ENCODE results near the gene KCNMB2.

The KCNMB2 gene

DNA sequence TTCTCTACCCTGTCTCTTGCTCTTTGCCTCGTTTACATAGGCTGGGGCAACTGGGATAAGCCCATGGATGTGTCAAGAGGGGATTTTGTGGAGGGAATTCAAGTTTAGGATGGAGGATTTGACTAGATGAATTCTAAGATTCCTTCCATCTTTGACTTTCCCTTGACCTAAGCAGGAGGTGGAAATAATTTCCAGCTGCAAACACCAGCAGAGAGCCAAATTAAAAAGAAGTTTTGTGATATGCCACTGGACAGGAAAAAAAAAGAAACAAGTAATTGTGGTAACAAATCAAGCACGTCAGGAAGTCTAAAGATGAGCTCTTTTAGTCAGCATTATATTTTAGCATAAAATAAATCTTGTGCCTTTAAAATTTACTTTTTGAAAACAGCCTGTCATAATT is 49.8 kb downstream of the KCNMB2 start:
- Histone ChIP-seq H3K27me3 (ENCODE audit: insufficient read depth, low read length, poor library complexity) (no peaks in the 10 kb centered on the region), H3K9me3 (ENCODE audit: insufficient read depth, low read length, severe bottlenecking) (no peaks in the 10 kb centered on the region), H3K4me3 (ENCODE audit: low read depth in 1 of 2, low read length in 2 of 2) (no peak overlapping the region), H3K4me2 (ENCODE audit: insufficient read depth, low read length) (no peak overlapping the region), H3K27ac (ENCODE audit: low read length) (no peak overlapping the region), H3K4me1 (ENCODE audit: insufficient read depth, low read length) (no peaks in the 10 kb centered on the region), H3K36me3 (ENCODE audit: insufficient read depth, low read length) (no peaks in the 10 kb centered on the region), H2AFZ (ENCODE audit: low read depth, low read length) (no peak overlapping the region), H4K20me1 (ENCODE audit: insufficient read depth, low read length) (no peaks in the 10 kb centered on the region), H3K9ac (ENCODE audit: low read depth, low read length) (no peak overlapping the region), H3K79me2 (ENCODE audit: insufficient read depth, low read length) (no peaks in the 10 kb centered on the region)
- TF ChIP-seq EZH2 (IDR thresholded peaks at IDR 0.05; ENCODE audit: borderline replicate concordance, low read depth, low read length, severe bottlenecking): no peak
- no peak for ATAC-seq (ENCODE audit: insufficient read depth, low read depth)
- DNase-seq: no peak

DNA sequence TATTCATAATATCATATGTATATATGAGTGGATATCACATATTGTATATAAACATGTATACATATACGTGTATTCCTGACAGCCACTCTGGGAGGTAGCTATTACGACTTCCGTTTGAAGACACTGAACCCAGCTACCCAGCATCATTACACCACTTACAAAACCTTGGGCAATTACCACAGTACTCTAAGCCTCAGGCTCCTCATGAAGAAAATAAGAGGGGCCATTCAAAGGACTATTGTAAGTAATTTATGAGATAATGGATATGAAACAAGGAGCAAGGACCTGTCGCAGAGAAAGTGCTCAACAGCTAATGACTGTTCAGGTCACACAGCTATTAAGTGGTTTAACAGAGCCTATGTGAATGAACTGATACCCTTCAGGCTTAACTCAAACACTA is 52.4 kb downstream of the KCNMB2 start:
- Histone ChIP-seq H2AFZ (ENCODE audit: low read depth, low read length) (no peak overlapping the region), H3K4me2 (ENCODE audit: insufficient read depth, low read length) (no peak overlapping the region), H3K9ac (ENCODE audit: low read depth, low read length) (no peak overlapping the region), H3K27ac (ENCODE audit: low read length) (no peak overlapping the region), H3K4me1 (ENCODE audit: insufficient read depth, low read length) (no peaks in the 10 kb centered on the region), H3K36me3 (ENCODE audit: insufficient read depth, low read length) (no peaks in the 10 kb centered on the region), H3K79me2 (ENCODE audit: insufficient read depth, low read length) (no peaks in the 10 kb centered on the region), H4K20me1 (ENCODE audit: insufficient read depth, low read length) (no peaks in the 10 kb centered on the region), H3K27me3 (ENCODE audit: insufficient read depth, low read length, poor library complexity) (no peaks in the 10 kb centered on the region), H3K4me3 (ENCODE audit: low read depth in 1 of 2, low read length in 2 of 2) (no peak overlapping the region), H3K9me3 (ENCODE audit: insufficient read depth, low read length, severe bottlenecking) (no peaks in the 10 kb centered on the region)
- TF ChIP-seq CTCF (IDR thresholded peaks at IDR 0.05; ENCODE audit: borderline replicate concordance, extremely low read depth, low read length, poor library complexity, severe bottlenecking) (no peak), EZH2 (IDR thresholded peaks at IDR 0.05; ENCODE audit: borderline replicate concordance, low read depth, low read length, severe bottlenecking) (no peak)
- no peak for DNase-seq
- ATAC-seq (ENCODE audit: insufficient read depth, low read depth): no peak

DNA sequence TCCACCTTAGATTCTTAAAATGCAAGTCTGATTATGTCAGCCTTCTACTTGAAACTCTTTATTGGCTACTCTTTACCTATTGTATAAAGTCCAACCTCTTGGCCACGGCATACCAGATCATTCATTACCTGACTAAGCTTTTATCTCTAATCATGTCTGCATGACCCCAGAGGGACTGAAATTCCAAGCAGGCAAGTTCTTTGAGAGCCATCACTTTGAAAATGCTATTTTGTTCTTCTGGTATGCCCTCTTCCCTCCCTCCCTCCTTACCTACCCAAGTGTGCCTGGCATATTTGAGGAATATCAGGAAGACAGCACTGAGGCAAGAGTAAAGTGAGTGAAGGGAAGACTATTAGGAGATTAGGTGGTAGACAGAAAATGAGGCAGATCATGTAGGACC is 57.5 kb downstream of the KCNMB2 start:
- TF ChIP-seq CTCF (IDR thresholded peaks at IDR 0.05; ENCODE audit: borderline replicate concordance, extremely low read depth, low read length, poor library complexity, severe bottlenecking) (no peak), EZH2 (IDR thresholded peaks at IDR 0.05; ENCODE audit: borderline replicate concordance, low read depth, low read length, severe bottlenecking) (no peak)

GRCh38 chr3:178597371-178597770 is 61.1 kb downstream of the KCNMB2 start:
- H3K79me2 ChIP-seq (ENCODE audit: insufficient read depth, low read length): no peaks in the 10 kb centered on the region
- no peak overlapping the region for H3K9ac ChIP-seq (ENCODE audit: low read depth, low read length)
- no peaks in the 10 kb centered on the region for H3K27me3 ChIP-seq (ENCODE audit: insufficient read depth, low read length, poor library complexity)
- ATAC-seq (ENCODE audit: insufficient read depth, low read depth) (no peak), DNase-seq (no peak)
- H3K4me3 ChIP-seq (ENCODE audit: low read depth in 1 of 2, low read length in 2 of 2): no peak overlapping the region
- no peaks in the 10 kb centered on the region for H3K9me3 ChIP-seq (ENCODE audit: insufficient read depth, low read length, severe bottlenecking)
- TF ChIP-seq CTCF (IDR thresholded peaks at IDR 0.05; ENCODE audit: borderline replicate concordance, extremely low read depth, low read length, poor library complexity, severe bottlenecking) (no peak), EZH2 (IDR thresholded peaks at IDR 0.05; ENCODE audit: borderline replicate concordance, low read depth, low read length, severe bottlenecking) (no peak)
- no peak overlapping the region for H3K4me2 ChIP-seq (ENCODE audit: insufficient read depth, low read length)
- H3K27ac ChIP-seq (ENCODE audit: low read length): no peak overlapping the region
- H3K36me3 ChIP-seq (ENCODE audit: insufficient read depth, low read length): no peaks in the 10 kb centered on the region
- H4K20me1 ChIP-seq (ENCODE audit: insufficient read depth, low read length): no peaks in the 10 kb centered on the region
- no peaks in the 10 kb centered on the region for H3K4me1 ChIP-seq (ENCODE audit: insufficient read depth, low read length)
- no peak overlapping the region for H2AFZ ChIP-seq (ENCODE audit: low read depth, low read length)

More for the DNA sequence above, 57.5 kb downstream of the KCNMB2 start:
- Histone ChIP-seq H3K79me2 (ENCODE audit: insufficient read depth, low read length) (no peaks in the 10 kb centered on the region), H3K4me2 (ENCODE audit: insufficient read depth, low read length) (no peak overlapping the region), H3K27ac (ENCODE audit: low read length) (no peak overlapping the region), H3K9me3 (ENCODE audit: insufficient read depth, low read length, severe bottlenecking) (no peaks in the 10 kb centered on the region), H3K9ac (ENCODE audit: low read depth, low read length) (no peak overlapping the region), H3K4me1 (ENCODE audit: insufficient read depth, low read length) (no peaks in the 10 kb centered on the region), H3K4me3 (ENCODE audit: low read depth in 1 of 2, low read length in 2 of 2) (no peak overlapping the region), H4K20me1 (ENCODE audit: insufficient read depth, low read length) (no peaks in the 10 kb centered on the region), H2AFZ (ENCODE audit: low read depth, low read length) (no peak overlapping the region), H3K27me3 (ENCODE audit: insufficient read depth, low read length, poor library complexity) (no peaks in the 10 kb centered on the region), H3K36me3 (ENCODE audit: insufficient read depth, low read length) (no peaks in the 10 kb centered on the region)
- ATAC-seq (ENCODE audit: insufficient read depth, low read depth): no peak
- DNase-seq: no peak

Data from DND-41 (cell line).